Caco-2 (cell line): Measurements from ENCODE around the gene ACLY. TPM values are rescaled to one million over a fixed set of nuclear protein-coding genes. Genes with fewer than 3 reads are reported as not detected.

Experiments
- BruUV-seq: library from RNA; stranded (reverse); fragments of 400-500 nt; replicated peaks from 2 replicates; lab custom pipeline; 2021; lab: Mats Ljungman, UMichigan
- CTCF ChIA-PET: fragments of 300-600 bp; sonication (Branson Sonifier 250); formaldehyde crosslinking; loops from one replicate; lab custom pipeline; 2022; ENCODE audit warnings: antibody characterized with exemption; lab: Charles Lee
- POLR2A ChIA-PET: fragments of 300-600 bp; sonication (Branson Sonifier 250); formaldehyde crosslinking; loops from one replicate; lab custom pipeline; 2022; ENCODE audit warnings: antibody characterized with exemption; lab: Charles Lee
- DNase-seq, 2 experiments: peaks; one replicate each; pipeline versions ENCODE4 v3.0.0 to v3.0.0-alpha.2; 2020 to 2022
- H3K27me3 ChIP-seq: replicated peaks from 2 replicates; pipeline ENCODE4 v1.6.0; 2011; ENCODE audit warnings: low read length; ENCODE audit not compliant: control insufficient read depth, insufficient read depth
- H3K36me3 ChIP-seq: 2 replicates; pipeline ENCODE4 v1.5.1; 2011; ENCODE audit warnings: low read length; ENCODE audit not compliant: control insufficient read depth, insufficient read depth
- H3K4me1 ChIP-seq: fragments of 250-450 bp; sonication (Bioruptor Pico); 2 replicates; pipeline ENCODE4 v1.5.1; 2020; ENCODE audit warnings: mild to moderate bottlenecking
- H3K4me3 ChIP-seq: 2 replicates; pipeline ENCODE4 v1.5.1; 2011; ENCODE audit warnings: low read depth, mild to moderate bottlenecking, control low read depth, low read length
- H3K9me3 ChIP-seq: fragments of 250-450 bp; sonication (Bioruptor Pico); 2 replicates; pipeline ENCODE4 v1.5.1; 2020; ENCODE audit warnings: mild to moderate bottlenecking, moderate library complexity
- H3K27ac Mint-ChIP-seq: one replicate; pipeline ENCODE4 v1.8.0; 2022; ENCODE audit warnings: mixed read lengths; ENCODE audit not compliant: unreplicated experiment
- H3K27me3 Mint-ChIP-seq: one replicate; pipeline ENCODE4 v1.8.0; 2022; ENCODE audit warnings: mixed read lengths; ENCODE audit not compliant: insufficient read depth, unreplicated experiment
- H3K36me3 Mint-ChIP-seq: one replicate; pipeline ENCODE4 v1.8.0; 2022; ENCODE audit warnings: mild to moderate bottlenecking, mixed read lengths; ENCODE audit not compliant: insufficient read depth, unreplicated experiment
- H3K4me1 Mint-ChIP-seq: one replicate; pipeline ENCODE4 v1.8.0; 2022; ENCODE audit warnings: low read depth, mixed read lengths; ENCODE audit not compliant: unreplicated experiment
- H3K4me3 Mint-ChIP-seq: one replicate; pipeline ENCODE4 v1.8.0; 2022; ENCODE audit warnings: mild to moderate bottlenecking, moderate library complexity, mixed read lengths; ENCODE audit not compliant: unreplicated experiment
- H3K9me3 Mint-ChIP-seq: one replicate; pipeline ENCODE4 v1.8.0; 2022; ENCODE audit warnings: mixed read lengths; ENCODE audit not compliant: unreplicated experiment
- intact Hi-C: fragments of 100-400 bp; cut with micrococcal nuclease; formaldehyde crosslinking; loops from one replicate; pipeline ENCODE4 v1.10.0; 2022; ENCODE audit not compliant: unreplicated experiment
- total RNA-seq: library from RNA; stranded (reverse); gene quantifications from 2 replicates; pipeline ENCODE4 v1.2.3, GENCODE V29; 2022
- TF ChIP-seq, protein P1 (sequence below), 2 experiments: fragments of 200-600 bp in 1 of 2; IDR thresholded peaks; 1 replicate in 1 of 2; 2 replicates in 1 of 2; pipeline versions ENCODE4 v1.5.1 to v1.8.0; 2011 to 2022; ENCODE audit warnings: antibody characterized with exemption in 1 of 2, control low read depth in 1 of 2, inconsistent platforms in 1 of 2, low read depth in 1 of 2, low read length in 1 of 2, mild to moderate bottlenecking in 1 of 2, moderate library complexity in 1 of 2; ENCODE audit not compliant: insufficient read depth in 1 of 2, severe bottlenecking in 1 of 2, unreplicated experiment in 1 of 2

Gene ACLY
- total RNA-seq, 1 experiment from 2014 or later, result 246 TPM

GRCh38 chr17:41913798-41914197 lies 5.0 kb downstream of the ACLY start:
- Mint-ChIP-seq H3K27ac (peak overlapping the region; percentile 63), H3K4me1 (peaks cover 42% of the 10 kb centered on the region), H3K4me3 (peak overlapping the region; percentile 94), H3K9me3 (no peaks in the 10 kb centered on the region), H3K36me3 (peaks cover 89% of the 10 kb centered on the region), H3K27me3 (no peaks in the 10 kb centered on the region)
- POLR2A ChIA-PET, result interaction anchor here (1.9 kb wide), 1 partner anchor 16 kb away, joined by 12 read pairs; the partner anchor contains the start of gene ODAD4
- CTCF ChIA-PET, result interaction anchor here (0.5 to 1.3 kb wide), 5 partner anchors 17 to 277 kb away, joined by 4 to 8 read pairs (median 5); partner anchors contain the start of gene ODAD4
- H3K27me3 ChIP-seq, result no peaks in the 10 kb centered on the region
- no peaks in the 10 kb centered on the region for H3K9me3 ChIP-seq
- no peak overlapping the region for H3K4me3 ChIP-seq
- BruUV-seq, result no TSS peak
- H3K4me1 ChIP-seq, result peaks cover 44% of the 10 kb centered on the region
- TF ChIP-seq, protein P1, sequence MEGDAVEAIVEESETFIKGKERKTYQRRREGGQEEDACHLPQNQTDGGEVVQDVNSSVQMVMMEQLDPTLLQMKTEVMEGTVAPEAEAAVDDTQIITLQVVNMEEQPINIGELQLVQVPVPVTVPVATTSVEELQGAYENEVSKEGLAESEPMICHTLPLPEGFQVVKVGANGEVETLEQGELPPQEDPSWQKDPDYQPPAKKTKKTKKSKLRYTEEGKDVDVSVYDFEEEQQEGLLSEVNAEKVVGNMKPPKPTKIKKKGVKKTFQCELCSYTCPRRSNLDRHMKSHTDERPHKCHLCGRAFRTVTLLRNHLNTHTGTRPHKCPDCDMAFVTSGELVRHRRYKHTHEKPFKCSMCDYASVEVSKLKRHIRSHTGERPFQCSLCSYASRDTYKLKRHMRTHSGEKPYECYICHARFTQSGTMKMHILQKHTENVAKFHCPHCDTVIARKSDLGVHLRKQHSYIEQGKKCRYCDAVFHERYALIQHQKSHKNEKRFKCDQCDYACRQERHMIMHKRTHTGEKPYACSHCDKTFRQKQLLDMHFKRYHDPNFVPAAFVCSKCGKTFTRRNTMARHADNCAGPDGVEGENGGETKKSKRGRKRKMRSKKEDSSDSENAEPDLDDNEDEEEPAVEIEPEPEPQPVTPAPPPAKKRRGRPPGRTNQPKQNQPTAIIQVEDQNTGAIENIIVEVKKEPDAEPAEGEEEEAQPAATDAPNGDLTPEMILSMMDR (IDR thresholded peaks at IDR 0.05; ENCODE audit: insufficient read depth in 1 of 2, low read depth in 1 of 2, low read length in 1 of 2, severe bottlenecking in 1 of 2, unreplicated experiment in 1 of 2), result no peak
- DNase-seq, result no peak
- peaks cover 12% of the 10 kb centered on the region for H3K36me3 ChIP-seq
- intact Hi-C loops, result loop anchor here (2.0 kb wide), 1 partner anchor 19 kb away; no protein-coding TSS in a partner anchor

DNA sequence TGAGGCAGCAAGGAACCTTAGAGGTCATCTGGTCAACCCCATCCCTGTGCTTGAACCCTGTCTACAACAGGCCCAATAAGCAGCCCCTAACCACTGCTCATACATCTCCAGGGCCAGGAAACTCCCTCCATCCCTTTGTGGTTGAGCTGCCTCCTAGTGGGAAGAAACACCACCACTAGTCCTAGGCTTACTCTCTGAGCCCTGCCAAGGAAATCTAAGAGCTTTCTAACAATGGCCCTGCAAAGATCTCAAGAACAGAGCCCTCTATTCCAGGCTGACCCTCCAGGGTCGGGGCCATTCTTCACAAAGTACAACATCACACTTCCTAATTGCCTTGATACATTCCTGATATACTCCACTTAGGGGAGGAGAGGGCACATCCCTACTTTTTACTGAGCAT lies 5.8 kb downstream of the ACLY start:
- Histone ChIP-seq H3K4me3 (no peak overlapping the region), H3K9me3 (no peaks in the 10 kb centered on the region), H3K27me3 (no peaks in the 10 kb centered on the region), H3K36me3 (peaks cover 13% of the 10 kb centered on the region), H3K4me1 (peaks cover 52% of the 10 kb centered on the region)
- ChIA-PET CTCF (interaction anchor here (1.2 kb wide), 1 partner anchor 47 kb away, joined by 5 read pairs; no protein-coding TSS in a partner anchor), POLR2A (no interaction called here)
- H3K27ac Mint-ChIP-seq, result no peak overlapping the region
- H3K4me3 Mint-ChIP-seq, result no peak overlapping the region
- no peak for DNase-seq
- no peaks in the 10 kb centered on the region for H3K9me3 Mint-ChIP-seq
- peaks cover 89% of the 10 kb centered on the region for H3K36me3 Mint-ChIP-seq
- BruUV-seq, result no TSS peak
- H3K4me1 Mint-ChIP-seq, result peaks cover 47% of the 10 kb centered on the region
- TF ChIP-seq, protein P1 (IDR thresholded peaks at IDR 0.05; ENCODE audit: insufficient read depth in 1 of 2, low read depth in 1 of 2, low read length in 1 of 2, severe bottlenecking in 1 of 2, unreplicated experiment in 1 of 2), result no peak
- intact Hi-C loops, result no loop called here
- H3K27me3 Mint-ChIP-seq, result no peaks in the 10 kb centered on the region

DNA sequence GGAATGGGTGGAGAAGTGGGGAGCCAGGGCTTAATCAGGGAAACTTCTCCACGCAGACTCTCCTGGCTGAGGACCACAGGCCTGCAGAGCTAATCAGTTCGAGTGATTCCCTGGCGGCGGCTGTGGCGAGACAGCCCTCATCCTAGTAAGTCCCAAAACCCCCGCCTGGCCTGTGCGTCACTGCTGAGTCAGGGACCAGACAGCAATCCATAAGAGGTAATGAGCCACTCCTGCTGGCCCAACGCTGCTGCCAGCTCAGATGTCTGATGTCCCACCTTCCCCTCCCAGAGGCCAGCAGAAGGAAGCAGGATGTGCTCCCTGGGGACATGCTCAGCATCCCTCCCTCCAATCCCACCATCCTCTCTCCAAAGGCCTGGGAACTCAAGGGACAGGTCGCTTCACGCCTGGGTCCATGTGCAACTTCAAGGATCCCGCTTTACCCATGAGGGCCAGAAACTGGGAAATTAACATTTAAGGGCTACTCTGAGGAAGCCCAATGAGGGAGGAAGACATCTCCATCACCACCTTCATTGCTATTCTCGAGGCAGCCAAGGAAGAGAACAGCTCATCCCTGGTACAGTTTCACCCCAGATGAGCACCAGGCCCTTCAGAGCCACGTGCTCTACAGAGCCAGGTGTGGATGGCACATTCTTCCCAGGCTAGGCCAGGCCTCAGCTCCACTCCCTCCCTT lies 7.9 kb downstream of the ACLY start:
- H3K36me3 Mint-ChIP-seq, result peaks cover 92% of the 10 kb centered on the region
- ChIA-PET POLR2A (no interaction called here), CTCF (no interaction called here)
- BruUV-seq, result no TSS peak
- TF ChIP-seq, protein P1 (IDR thresholded peaks at IDR 0.05; ENCODE audit: insufficient read depth in 1 of 2, low read depth in 1 of 2, low read length in 1 of 2, severe bottlenecking in 1 of 2, unreplicated experiment in 1 of 2), result no peak
- no peak for DNase-seq
- H3K4me3 ChIP-seq, result no peak overlapping the region
- H3K27ac Mint-ChIP-seq, result no peak overlapping the region
- intact Hi-C loops, result no loop called here
- no peak overlapping the region for H3K4me3 Mint-ChIP-seq
- H3K36me3 ChIP-seq, result peaks cover 17% of the 10 kb centered on the region
- peaks cover 45% of the 10 kb centered on the region for H3K4me1 Mint-ChIP-seq
- H3K27me3 ChIP-seq, result no peaks in the 10 kb centered on the region
- H3K4me1 ChIP-seq, result peaks cover 47% of the 10 kb centered on the region
- H3K27me3 Mint-ChIP-seq, result no peaks in the 10 kb centered on the region
- no peaks in the 10 kb centered on the region for H3K9me3 ChIP-seq
- H3K9me3 Mint-ChIP-seq, result no peaks in the 10 kb centered on the region
